Urothelium cell line (cell line): ENCODE data around the gene MYOZ2.
A peak's percentile ranks its signal among the peaks of the same experiment; 100 is the strongest.

Source experiments
- DNase-seq: peaks from one replicate; pipeline ENCODE4 v3.0.0; 2011; ENCODE audit warnings: low spot score, mixed read lengths
- FAIRE-seq: peaks from 2 replicates; lab custom pipeline; 2011; peaks lifted over from hg19 to GRCh38; lab: Jason Lieb, UNC

Gene MYOZ2

DNA sequence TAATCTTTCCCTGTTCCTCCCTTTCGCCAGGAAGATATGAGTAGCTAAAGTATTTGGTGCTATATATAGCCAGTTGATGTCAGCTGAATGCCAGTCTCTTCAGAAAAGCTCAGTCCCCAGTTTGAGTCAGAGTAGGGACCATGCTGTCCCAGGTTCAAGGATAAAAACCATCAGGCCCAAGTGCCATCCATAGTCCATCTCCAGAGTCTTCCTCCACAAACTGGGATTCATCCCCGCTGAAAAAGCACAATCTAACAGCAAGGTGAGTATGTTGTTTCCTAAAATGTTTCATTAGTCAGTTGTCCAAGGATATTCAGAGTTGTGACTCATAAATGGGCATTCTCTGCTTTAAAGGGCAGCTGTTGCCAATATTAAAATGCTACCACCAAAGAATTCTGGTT, at the start of gene MYOZ2:
MYOZ2 (plus strand) TSS at position 112 of the 401 bp plus-strand sequence. CDS start 694 bp downstream, outside the sequence.
- DNase-seq (peak; percentile 16), FAIRE-seq (no peak)

DNA sequence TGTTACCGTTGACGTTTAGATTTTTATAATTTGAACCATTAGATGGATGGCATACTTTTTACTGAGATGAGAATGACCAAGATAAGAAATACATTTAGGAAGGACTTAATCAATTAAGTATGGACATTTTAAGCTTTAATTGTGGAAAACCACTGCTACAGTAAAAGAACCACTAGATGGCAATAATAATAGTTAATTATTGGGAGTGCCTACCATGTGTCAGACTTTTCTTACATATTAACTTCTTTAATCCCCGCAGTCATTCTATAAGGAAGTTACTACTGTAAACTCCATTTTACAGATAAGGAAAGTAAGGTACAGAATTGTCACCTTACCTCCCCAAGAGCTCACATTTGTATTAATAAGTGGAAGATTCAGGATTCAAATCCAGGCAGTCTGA, 48.5 kb upstream of the MYOZ2 start:
- no peak for DNase-seq
- FAIRE-seq, result no peak

DNA sequence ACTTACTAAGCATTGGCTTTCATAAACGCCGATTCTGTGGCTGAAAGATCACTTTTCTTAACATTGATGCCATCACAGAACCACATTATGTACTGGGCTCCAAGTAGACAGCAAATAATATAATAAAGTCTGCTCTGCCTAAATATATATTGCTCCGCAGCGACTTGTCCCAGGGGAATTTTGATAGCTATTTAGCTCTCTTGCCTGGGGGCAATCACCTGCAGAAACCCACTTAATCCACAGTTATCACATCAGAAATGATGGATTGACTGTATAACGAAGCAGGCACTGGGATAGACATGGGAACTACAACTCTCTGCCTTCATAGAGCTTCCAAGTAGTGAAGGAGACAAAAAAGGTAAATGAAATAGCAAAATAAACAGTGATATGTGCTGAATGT, 48.0 kb upstream of the MYOZ2 start:
- FAIRE-seq (no peak), DNase-seq (no peak)

GRCh38 chr4:119093042-119093827, 42.4 kb upstream of the MYOZ2 start:
- FAIRE-seq, result peak; percentile 78
- DNase-seq, result no peak

DNA sequence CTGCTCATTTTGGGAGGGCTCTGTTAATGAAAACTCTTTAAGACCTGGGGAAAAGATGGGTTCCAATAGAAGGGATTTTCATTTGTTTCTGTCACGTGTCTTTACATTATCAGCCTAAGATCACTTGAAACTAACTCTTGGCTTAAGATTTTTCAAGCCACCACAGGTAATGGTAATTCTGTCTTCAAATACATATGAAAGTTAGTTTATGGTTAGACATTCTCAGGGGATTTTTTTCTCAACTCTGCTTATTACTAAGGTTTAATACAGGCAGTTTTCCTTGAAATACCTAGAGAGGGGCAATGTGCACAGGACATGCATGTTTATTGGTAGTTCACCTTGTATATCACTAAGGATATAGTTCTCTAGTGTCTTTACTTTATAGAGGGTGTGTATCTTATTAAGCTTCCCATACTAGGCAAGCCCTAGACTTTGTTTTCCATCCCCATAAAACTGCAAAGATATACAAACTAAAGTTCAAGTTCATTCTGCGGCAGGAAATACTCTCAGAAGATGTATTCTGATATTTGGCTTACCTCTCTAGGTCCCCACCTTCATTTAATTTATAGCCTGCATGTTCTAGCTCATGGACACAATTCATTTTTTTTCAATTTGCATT, 38.2 kb upstream of the MYOZ2 start:
- no peak for FAIRE-seq

GRCh38 chr4:119098306-119098705, 37.3 kb upstream of the MYOZ2 start:
- FAIRE-seq, result no peak
- no peak for DNase-seq

More for the DNA sequence above, 38.2 kb upstream of the MYOZ2 start:
- no peak for DNase-seq

GRCh38 chr4:119099227-119099810, 36.3 kb upstream of the MYOZ2 start:
- DNase-seq, result no peak
- FAIRE-seq, result no peak

DNA sequence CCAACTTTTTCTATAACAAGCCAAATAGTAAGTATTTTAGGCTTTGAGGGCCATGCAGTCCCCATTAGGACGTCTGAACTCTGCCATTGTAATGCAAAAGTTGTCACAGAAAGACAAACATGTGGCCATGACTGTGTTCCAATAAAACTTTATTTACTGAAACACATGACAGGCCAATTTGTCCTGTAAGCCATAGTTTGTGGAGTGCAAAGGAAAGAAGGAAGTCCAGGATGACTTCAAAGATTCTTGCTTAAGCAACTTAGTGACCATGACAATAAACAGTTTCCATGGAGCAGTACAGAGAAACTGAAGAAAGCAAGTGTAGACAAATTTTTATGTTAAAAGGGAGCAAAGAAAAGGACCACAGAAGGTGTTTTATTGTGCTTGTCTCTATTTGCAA, 35.0 kb upstream of the MYOZ2 start:
- DNase-seq, result no peak
- no peak for FAIRE-seq

- DNase-seq, result peak; percentile 81
- no peak for FAIRE-seq
Measured at GRCh38 chr4:119103263-119103662, 32.4 kb upstream of the MYOZ2 start.

DNA sequence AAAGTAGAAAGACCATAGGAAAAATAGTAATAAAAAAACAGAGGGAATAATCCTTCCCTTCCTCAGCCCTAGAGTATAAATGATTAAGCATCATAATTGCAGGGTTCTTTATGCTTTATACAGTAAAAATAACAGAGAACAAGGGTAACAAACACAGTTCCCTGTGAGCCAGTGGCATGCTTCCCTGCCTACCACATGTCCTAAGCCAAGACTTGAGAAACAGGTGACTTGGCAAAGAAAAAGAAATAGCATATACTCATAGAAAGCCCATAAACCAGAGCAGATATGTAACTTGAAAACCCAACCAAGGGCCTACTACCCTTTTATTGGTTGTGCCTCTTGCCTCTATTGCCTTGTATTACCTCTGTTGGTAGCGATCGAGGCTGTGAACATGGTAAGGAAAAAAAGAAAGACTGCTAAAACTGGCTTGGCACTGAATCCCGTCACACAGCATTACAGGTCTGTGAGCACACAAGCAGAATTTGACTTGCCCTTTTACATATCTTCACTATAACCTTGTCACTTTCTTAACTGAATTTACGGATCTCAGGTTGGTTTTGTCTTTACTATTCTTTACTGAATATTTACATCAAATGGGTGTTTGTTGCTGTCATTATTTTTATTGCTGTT, 30.9 kb upstream of the MYOZ2 start:
- DNase-seq (no peak), FAIRE-seq (no peak)

- no peak for DNase-seq
- FAIRE-seq, result no peak
Measured at GRCh38 chr4:119105605-119106004, 30.0 kb upstream of the MYOZ2 start.

GRCh38 chr4:119106036-119107000, 29.3 kb upstream of the MYOZ2 start:
- FAIRE-seq, result no peak
- no peak for DNase-seq

GRCh38 chr4:119110121-119110520, 25.5 kb upstream of the MYOZ2 start:
- no peak for DNase-seq
- no peak for FAIRE-seq

DNA sequence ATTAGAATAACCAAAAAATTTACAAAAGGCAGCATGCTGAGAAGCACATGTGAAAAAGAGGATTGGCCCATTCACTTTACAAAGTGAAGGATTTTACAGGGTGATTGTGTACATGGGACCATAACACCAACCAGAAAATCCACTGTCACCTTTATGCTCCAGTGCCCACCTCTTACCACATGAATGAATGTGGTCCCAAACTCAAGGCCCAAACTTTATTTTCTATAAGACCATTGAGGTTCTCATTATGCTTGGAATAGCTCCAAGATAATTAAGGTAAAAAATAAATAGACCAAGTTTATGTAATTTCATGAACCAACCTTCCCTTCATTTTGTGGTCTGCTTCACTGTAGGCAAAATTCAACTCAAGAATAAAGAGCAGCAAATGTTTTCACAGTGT, 24.3 kb upstream of the MYOZ2 start:
- no peak for DNase-seq
- no peak for FAIRE-seq

DNA sequence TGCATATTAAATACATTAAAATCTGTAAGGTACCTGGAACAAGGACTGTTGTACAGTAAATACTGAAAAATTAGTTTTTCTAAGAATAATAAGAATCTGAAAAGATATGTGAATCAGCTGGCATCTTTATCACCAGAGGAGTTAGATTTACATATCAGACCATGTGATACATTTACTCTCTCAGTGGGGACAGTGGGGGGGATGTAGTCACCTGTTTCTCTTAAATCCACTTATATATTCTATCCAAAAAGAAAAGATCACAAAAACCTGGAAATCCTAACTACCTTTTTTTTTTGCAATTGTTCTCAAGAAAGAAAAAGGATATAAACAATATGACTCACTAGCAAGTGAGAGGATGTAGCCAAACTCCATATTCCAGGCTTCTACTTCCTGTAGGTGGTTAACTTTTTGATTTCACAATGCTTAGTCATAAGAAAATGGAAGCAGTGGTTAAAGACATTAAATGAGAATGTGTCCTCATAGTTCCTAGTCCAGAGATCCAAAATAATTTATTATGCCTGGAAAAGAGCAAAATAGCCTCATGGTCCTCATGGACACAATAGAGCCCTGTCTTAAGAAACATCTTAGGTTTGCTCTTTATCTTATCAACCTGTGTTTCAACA, 22.5 kb upstream of the MYOZ2 start:
- no peak for FAIRE-seq
- peak; percentile 58 for DNase-seq

DNA sequence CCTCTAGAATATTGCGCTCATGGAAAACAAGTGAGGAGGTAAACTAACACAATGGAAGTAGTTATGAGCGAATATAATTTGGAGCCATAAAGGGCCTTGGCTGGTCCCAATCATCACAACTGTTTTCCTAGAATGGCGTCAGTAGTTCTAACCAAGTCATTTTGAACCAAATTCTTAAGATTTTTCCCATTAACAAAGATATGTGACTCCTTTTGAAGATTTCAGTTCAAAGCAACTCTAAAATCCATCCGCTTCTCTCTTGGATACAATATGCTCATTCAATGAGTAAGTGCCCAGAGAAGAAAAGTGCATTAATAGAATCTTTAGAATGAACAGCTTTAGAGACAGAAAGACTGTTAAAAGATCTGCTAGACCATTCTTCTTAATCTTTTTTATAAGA, 19.6 kb upstream of the MYOZ2 start:
- DNase-seq, result no peak
- FAIRE-seq, result no peak

DNA sequence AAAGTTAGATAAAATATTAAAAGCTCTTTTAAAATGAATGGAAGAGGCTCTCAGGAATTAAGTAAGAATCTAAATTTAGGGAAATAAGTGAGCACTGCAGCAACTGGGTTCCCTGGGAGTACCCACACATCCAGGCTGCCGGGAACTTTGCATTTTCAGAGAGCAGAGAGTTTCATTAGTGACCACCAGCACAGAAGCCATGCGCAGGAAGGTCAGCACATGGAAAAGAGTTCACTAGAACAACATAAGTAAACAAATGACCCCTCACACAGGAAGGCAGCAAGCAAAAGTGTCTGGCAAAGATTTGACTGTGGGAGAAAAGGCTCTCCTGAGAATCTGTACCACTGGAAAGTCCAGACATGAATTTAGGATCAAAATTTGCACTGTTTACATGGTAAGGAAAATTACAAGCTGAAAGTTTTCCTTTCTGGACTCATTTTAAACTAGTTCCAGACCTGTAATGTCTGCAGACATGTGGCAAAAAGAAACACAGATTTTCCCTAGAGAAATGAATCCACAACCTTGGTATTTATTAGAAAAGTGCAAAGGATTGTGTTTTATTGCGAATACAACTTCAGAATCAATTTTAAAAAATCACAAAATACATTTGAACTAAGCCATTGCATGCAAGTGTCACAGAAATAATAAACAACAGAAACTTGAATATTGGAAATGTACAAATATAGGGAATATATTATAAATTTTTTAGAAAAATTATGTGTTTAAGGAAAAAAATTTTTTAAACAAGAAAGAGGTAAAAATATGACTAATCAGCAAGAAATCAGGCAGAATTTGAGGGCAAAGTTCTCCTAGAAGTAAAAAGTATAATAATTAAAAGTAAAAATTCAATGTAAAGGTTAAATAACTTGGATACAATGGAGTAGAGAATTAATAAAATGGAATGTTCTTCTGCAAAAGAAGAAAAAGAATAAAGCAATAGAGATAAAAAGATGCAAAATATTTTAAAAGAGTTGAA, 18.4 kb upstream of the MYOZ2 start:
- FAIRE-seq (no peak), DNase-seq (no peak)

- FAIRE-seq (no peak), DNase-seq (no peak)
Measured at GRCh38 chr4:119118397-119118796, 17.2 kb upstream of the MYOZ2 start.

- DNase-seq (no peak), FAIRE-seq (no peak)
Measured at GRCh38 chr4:119124352-119124751, 11.3 kb upstream of the MYOZ2 start.
